Right lung (tissue), 10 donors: ENCODE data around the gene CDKAL1. TPM values are rescaled to one million over a fixed set of nuclear protein-coding genes. Genes with fewer than 3 reads are reported as not detected.
"Not testable (repeated sequence)": the region's sequence is repeated elsewhere in the genome, so short reads cannot be mapped to it uniquely, and the experiment has no call there.

Experiments
- DNase-seq, 2 donors: peaks; one replicate each; pipeline ENCODE4 v3.0.0-alpha.2; 2013
- long read RNA-seq, 8 donors: transcript quantifications; one replicate each; lab custom pipeline, GENCODE V29; 2026
- polyA plus RNA-seq, 5 donors: library from polyadenylated mRNA; unstranded; fragments of 120-200 nt; gene quantifications; one replicate each; pipeline versions ENCODE4 v1.2.1 to v1.2.3, GENCODE V29; 2013; ENCODE audit warnings: inconsistent platforms in 1 of 5, low replicate concordance in 1 of 5; ENCODE audit not compliant: insufficient read length in 5 of 5, insufficient read depth in 1 of 5

CDKAL1 gene
- polyA plus RNA-seq: 10 to 100 TPM; 15.1 to 19.5 (median 18.2) TPM
- long read RNA-seq, donor 1, partial matches to known transcripts: 0 of 4 reads
- long read RNA-seq, donor 1, other reads (novel, unspliced or antisense): 0 of 4 reads
- long read RNA-seq, donor 2, partial matches to known transcripts: 0 of 2 reads
- long read RNA-seq, donor 2, other reads (novel, unspliced or antisense): 0 of 2 reads
- long read RNA-seq, donor 3, partial matches to known transcripts: 0 of 3 reads
- long read RNA-seq, donor 3, other reads (novel, unspliced or antisense): 0 of 3 reads
- long read RNA-seq, donor 4, partial matches to known transcripts: 12 of 12 reads
- long read RNA-seq, donor 4, other reads (novel, unspliced or antisense): 0 of 12 reads
- long read RNA-seq, donor 5: 0 reads
- long read RNA-seq, donor 6, partial matches to known transcripts: 6 of 8 reads
- long read RNA-seq, donor 6, other reads (novel, unspliced or antisense): 0 of 8 reads
- long read RNA-seq, donor 7, partial matches to known transcripts: 0 of 1 reads
- long read RNA-seq, donor 7, other reads (novel, unspliced or antisense): 0 of 1 reads
- long read RNA-seq, donor 8, partial matches to known transcripts: 0 of 1 reads
- long read RNA-seq, donor 8, other reads (novel, unspliced or antisense): 0 of 1 reads

GRCh38 chr6:20534295-20535262 lies at the start of gene CDKAL1:
TSS of gene CDKAL1 (plus strand) at chr6:20534457. CDS start at chr6:20546351, 11,894 bp downstream.
- DNase-seq: peak; percentile 87 to 89

GRCh38 chr6:20486641-20487040 lies 47.6 kb upstream of the CDKAL1 start:
- no peak for DNase-seq

GRCh38 chr6:20487669-20488375 lies 46.4 kb upstream of the CDKAL1 start:
- DNase-seq: no peak

- DNase-seq: no peak
Measured at GRCh38 chr6:20490591-20490990, 43.7 kb upstream of the CDKAL1 start.

GRCh38 chr6:20492099-20492498 lies 42.2 kb upstream of the CDKAL1 start:
- no peak for DNase-seq

- no peak for DNase-seq
Measured at GRCh38 chr6:20497216-20498040, 36.8 kb upstream of the CDKAL1 start.

- DNase-seq: no peak
Measured at GRCh38 chr6:20498041-20498385, 36.2 kb upstream of the CDKAL1 start.

- no peak for DNase-seq
Measured at GRCh38 chr6:20509212-20509611, 25.0 kb upstream of the CDKAL1 start.

- DNase-seq: no peak
Measured at GRCh38 chr6:20511852-20512251, 22.4 kb upstream of the CDKAL1 start.

- not testable (repeated sequence) for DNase-seq
Measured at GRCh38 chr6:20525208-20525607, 9.0 kb upstream of the CDKAL1 start.

- DNase-seq: peak in 1 of 2 donors; percentile 13
Measured at GRCh38 chr6:20529086-20529448, 5.2 kb upstream of the CDKAL1 start.

- DNase-seq: no peak
Measured at GRCh38 chr6:20532881-20533280, 1.4 kb upstream of the CDKAL1 start.

- DNase-seq: no peak
Measured at GRCh38 chr6:20533746-20534294, 437 bp upstream of the CDKAL1 start.

- DNase-seq: no peak
Measured at GRCh38 chr6:20538131-20538662, 3.9 kb downstream of the CDKAL1 start.

GRCh38 chr6:20538907-20539306 lies 4.7 kb downstream of the CDKAL1 start:
- no peak for DNase-seq

GRCh38 chr6:20539387-20539786 lies 5.1 kb downstream of the CDKAL1 start:
- DNase-seq: no peak

GRCh38 chr6:20540683-20541082 lies 6.4 kb downstream of the CDKAL1 start:
- no peak for DNase-seq

- DNase-seq: no peak
Measured at GRCh38 chr6:20541382-20541781, 7.1 kb downstream of the CDKAL1 start.

- no peak for DNase-seq
Measured at GRCh38 chr6:20542927-20543602, 8.8 kb downstream of the CDKAL1 start.
